ENCODE results near the gene VIL1.

The VIL1 gene

GRCh38 chr2:218431878-218432277, 13.0 kb downstream of the VIL1 start:
- no peak for DNase-seq (ENCODE audit: low read depth, low spot score)

DNA sequence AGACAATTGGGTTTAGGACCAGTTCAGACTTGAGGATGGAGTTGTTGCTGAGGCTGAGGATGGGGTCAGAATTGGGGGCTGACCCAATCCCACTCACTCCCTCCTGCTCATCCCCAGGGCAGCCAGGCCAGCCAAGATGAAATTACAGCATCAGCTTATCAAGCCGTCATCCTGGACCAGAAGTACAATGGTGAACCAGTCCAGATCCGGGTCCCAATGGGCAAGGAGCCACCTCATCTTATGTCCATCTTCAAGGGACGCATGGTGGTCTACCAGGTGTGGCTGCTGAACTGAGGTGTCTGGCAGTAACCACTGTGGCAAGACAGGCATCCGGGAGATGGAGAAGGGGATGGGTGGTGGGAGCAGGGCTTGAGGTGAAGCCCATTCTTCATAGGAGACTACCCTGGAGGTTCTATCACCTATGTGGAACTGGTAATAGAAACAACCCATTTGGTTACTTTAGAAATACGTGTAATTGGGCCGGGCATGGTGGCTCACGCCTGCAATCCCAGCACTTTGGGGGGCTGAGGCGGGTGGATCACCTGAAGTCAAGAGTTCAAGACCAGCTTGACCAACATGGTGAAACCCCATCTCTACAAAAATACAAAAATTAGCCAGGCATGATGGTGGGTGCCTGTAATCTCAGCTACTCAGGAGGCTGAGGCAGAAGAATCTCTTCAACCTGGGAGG, 13.9 kb downstream of the VIL1 start:
- no peak for DNase-seq (ENCODE audit: low read depth, low spot score)
- H3K4me3 ChIP-seq (ENCODE audit: low read length) = no peak overlapping the region

More at GRCh38 chr2:218431878-218432277, 13.0 kb downstream of the VIL1 start:
- H3K4me3 ChIP-seq (ENCODE audit: low read length) = no peak overlapping the region

- no peak for DNase-seq (ENCODE audit: low read depth, low spot score)
- H3K4me3 ChIP-seq (ENCODE audit: low read length) = no peak overlapping the region
Observed at GRCh38 chr2:218434456-218434855, 15.5 kb downstream of the VIL1 start.

DNA sequence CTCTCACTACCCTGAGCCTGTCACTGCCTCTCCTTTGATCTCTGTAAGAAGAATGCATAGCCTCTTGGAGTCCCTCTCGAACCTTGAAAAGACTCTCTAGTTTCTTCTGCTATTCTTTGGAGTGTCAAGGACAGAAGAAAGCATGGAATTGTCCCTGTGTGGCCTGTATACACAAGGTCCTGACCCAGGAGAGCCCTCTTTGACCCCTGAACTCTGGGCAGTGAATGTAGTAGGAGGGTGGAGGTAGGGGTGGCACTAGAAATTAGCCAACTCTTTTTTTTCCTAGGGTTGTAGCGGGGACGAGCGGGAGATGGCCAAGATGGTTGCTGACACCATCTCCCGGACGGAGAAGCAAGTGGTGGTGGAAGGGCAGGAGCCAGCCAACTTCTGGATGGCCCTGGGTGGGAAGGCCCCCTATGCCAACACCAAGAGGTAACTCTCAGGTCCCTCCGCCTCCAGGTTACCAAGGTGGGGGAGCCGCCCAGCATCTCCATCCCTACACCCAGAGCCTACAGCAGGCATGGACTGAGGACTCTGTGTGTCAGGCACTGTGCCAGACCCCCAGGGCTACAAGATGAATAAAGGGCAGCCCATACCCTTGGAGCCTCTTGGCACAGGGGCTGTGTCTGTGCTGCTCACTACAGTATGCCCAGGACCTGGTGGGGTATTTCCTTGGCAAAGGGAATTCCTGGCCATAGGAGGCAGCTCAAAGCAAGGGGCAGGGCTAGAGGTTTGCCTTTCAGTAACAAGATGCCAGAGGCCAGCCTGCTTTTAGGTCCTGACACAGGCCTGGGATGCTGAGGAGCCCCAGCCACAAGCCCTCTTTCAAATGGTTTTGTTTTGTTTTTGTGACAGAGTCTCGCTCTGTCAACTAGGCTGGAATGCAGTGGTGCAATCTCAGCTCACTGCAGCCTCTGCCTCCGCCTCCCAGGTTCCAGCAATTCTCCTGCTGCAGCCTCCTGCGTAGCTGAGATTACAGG, 16.4 kb downstream of the VIL1 start:
- no peak for DNase-seq (ENCODE audit: low read depth, low spot score)
- H3K4me3 ChIP-seq (ENCODE audit: low read length) = no peak overlapping the region

- DNase-seq (ENCODE audit: low read depth, low spot score) = no peak
- H3K4me3 ChIP-seq (ENCODE audit: low read length) = no peak overlapping the region
Observed at GRCh38 chr2:218436992-218437391, 18.1 kb downstream of the VIL1 start.

DNA sequence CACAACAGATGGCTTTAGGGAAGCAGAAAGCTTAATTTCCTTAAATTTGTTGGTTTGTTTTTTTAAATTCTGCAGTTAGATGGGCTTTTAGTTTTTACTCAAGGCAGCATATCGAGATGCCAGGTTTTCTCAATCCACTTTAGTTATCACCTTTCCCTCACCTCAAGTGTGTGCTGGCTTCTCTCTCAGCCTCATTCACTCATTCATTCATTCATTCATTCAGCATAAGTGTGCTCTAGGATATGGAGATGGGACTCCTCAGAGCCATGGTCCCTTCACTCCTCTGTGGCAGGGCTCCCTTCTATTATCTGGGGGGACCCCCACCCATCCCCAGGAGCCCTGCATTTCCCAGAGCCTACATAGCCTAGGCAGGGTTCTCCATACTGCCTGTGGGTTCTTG, 19.0 kb downstream of the VIL1 start:
- DNase-seq (ENCODE audit: low read depth, low spot score) = no peak
- no peak overlapping the region for H3K4me3 ChIP-seq (ENCODE audit: low read length)

DNA sequence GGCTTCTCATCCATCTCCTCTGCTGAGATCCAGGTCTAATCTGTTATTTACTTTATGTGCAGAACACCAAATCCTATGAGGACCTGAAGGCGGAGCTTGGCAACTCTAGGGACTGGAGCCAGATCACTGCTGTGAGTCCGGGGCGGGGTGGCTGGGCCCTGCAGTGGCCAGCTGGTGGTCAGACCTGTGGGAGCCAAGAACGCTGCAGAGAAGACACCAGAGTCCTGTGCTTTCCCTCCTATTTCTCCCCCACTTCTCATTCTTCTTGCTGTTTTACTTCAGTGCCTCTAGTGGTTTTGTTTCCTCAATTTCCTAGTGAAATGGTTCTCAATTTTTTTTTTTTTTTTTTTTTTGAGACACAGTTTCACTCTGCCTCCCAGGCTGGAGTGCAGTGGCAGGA, 19.7 kb downstream of the VIL1 start:
- no peak for DNase-seq (ENCODE audit: low read depth, low spot score)
- no peak overlapping the region for H3K4me3 ChIP-seq (ENCODE audit: low read length)

DNA sequence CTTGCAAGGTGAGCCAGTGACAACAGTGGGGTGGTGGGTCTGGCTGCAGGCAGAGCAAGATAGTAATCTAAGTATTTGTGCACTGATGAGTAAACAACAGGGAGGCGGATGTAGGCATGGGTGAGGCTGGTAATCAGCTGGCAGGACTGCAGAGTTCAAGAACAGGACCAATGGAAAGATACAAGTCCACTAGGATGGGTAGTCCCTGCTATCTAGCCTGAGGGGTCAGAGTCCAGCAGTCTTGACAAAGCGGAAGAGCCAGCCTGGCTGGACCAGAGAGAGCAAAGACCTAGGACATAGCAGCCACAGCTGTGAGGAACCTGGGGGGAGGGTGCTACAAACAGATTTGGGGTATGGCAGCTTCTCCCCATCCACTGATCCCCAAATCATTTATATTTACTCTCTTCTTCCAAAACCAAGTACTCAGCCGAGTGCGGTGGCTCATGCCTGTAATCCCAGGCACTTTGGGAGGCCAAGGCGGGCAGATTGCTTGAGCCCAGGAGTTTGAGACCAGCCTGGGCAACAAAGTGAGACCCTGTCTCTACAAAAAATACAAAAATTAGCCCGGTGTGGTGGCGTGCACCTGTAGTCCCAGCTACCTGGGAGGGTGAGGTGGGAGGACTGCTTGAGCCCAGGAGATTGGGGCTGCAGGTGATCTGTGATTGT, 25.9 kb downstream of the VIL1 start:
- no peak overlapping the region for H3K4me3 ChIP-seq (ENCODE audit: low read length)
- DNase-seq (ENCODE audit: low read depth, low spot score) = no peak

GRCh38 chr2:218445602-218446001, 26.7 kb downstream of the VIL1 start:
- DNase-seq (ENCODE audit: low read depth, low spot score) = no peak
- no peak overlapping the region for H3K4me3 ChIP-seq (ENCODE audit: low read length)

DNA sequence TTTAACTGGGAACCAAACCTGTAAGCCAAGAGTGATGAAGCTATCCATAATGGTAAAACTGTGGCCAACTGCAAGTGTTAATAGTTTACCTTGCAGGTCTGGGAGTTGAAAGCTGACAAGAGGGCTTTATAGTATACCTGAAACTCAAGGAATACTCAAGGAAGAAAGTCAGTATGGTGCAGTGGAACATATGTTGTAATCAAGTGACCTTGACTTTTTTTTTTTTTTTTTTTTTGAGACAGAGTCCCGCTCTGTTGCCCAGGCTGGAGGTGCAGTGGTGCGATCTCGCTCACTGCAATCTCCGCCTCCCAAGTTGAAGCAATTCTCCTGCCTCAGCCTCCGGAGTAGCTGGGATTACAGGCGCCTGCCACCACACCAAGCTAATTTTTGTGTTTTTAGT, 27.6 kb downstream of the VIL1 start:
- DNase-seq (ENCODE audit: low read depth, low spot score) = no peak
- H3K4me3 ChIP-seq (ENCODE audit: low read length) = no peak overlapping the region

DNA sequence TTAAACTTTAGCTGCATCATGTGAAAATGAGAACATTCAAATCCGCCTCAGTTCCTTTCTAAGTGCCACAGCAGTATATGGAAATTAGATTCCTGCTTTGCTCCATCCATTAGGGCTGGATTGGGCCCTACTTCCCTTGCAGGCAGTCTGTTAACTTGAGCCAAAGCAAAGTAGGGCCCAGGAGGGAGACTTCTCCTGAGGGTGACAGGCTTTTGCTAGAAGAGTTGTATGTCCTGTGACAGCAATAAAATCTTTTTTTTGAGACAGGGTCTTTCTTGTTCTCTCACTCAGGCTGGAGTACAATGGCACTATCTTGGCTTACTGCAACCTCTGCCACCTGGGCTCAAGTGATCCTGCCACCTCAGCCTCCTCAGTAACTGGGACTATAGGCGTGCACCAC, 28.1 kb downstream of the VIL1 start:
- no peak overlapping the region for H3K4me3 ChIP-seq (ENCODE audit: low read length)
- no peak for DNase-seq (ENCODE audit: low read depth, low spot score)

DNA sequence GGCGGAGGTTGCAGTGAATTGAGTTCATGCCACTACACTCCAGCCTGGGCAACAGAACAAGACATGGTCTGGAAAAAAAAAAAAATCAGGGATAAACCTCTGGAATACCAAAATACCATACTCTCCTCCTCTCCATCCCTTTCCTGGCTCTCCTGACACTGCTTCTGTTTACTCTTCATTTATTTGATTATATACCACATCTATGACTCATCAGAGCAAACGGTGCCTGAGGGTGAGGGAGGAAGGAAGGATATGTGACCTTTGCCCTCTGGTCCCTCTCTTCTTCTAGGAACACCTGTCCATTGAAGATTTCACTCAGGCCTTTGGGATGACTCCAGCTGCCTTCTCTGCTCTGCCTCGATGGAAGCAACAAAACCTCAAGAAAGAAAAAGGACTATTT, 30.0 kb downstream of the VIL1 start:
- H3K4me3 ChIP-seq (ENCODE audit: low read length) = no peak overlapping the region
- no peak for DNase-seq (ENCODE audit: low read depth, low spot score)

DNA sequence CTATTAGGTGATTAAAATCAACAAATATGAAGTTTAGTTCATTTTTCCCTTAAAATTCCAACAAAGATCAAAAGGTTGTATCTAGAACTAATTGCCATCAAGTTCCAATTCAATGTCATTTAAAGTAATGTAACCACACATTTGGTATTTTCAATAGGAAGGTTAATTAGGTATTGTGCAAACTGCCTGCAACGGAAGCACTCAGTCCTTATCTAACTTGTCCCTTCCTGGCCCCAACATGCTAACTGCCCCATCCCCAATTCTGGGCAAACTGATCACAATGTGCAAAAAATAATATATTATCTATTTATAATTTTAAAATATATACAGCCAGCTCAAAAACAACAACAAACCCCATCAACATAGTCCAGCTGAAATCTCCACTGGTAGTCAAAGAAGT, 33.2 kb downstream of the VIL1 start:
- H3K4me3 ChIP-seq (ENCODE audit: low read length) = no peak overlapping the region
- no peak for DNase-seq (ENCODE audit: low read depth, low spot score)

DNA sequence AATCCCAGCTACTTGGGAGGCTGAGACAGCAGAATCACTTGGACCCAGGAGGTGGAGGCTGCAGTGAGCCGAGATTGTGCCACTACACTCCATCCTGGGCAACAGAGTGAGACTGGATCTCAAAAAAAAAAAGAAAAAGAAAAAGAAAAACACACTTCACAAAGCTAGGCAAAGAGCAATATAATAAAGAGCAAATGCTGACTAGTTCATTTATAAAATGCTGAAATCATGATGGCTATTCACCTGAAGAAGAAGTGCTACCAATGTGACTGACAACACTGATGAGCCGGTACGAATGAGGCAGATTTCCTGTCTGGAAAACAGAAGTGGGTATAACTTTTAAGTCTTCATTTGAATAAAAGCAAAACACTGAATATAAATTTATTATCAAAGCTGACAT, 37.9 kb downstream of the VIL1 start:
- H3K4me3 ChIP-seq (ENCODE audit: low read length) = no peak overlapping the region
- no peak for DNase-seq (ENCODE audit: low read depth, low spot score)

GRCh38 chr2:218458598-218458997, 39.7 kb downstream of the VIL1 start:
- no peak for DNase-seq (ENCODE audit: low read depth, low spot score)
- H3K4me3 ChIP-seq (ENCODE audit: low read length) = no peak overlapping the region

DNA sequence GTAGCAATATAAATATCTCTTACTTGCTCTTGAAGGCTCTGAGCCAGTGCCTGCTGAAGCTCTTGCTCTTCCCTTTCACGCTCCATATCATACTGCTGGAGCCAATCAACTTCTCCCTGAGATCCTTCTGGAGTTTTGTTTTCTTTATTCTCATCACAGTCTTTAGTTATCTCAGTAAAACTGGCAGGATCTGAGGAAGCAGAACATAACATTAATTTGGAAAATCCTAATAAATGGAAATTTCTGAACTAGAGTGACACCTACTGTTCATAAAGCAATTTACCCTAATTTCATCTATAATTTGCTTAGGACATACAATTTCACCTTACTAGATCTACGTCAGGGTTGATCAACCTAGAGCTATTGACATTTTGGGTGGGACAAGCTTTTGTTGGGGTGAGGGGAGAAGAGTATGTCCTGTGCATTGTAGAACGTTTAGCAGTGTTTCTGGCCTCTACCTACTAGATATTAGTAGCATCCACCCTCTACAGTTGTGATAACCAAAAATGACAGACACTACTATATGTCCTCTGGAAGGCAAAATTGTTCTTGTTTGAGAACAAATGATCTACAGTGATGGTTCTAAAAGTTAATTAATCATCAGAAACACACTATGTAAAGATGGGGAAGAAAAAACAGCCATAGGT, 47.2 kb downstream of the VIL1 start:
- DNase-seq (ENCODE audit: low read depth, low spot score) = no peak
- H3K4me3 ChIP-seq (ENCODE audit: low read length) = no peak overlapping the region

GRCh38 chr2:218470448-218470847, 51.5 kb downstream of the VIL1 start:
- DNase-seq (ENCODE audit: low read depth, low spot score) = no peak
- H3K4me3 ChIP-seq (ENCODE audit: low read length) = no peak overlapping the region

DNA sequence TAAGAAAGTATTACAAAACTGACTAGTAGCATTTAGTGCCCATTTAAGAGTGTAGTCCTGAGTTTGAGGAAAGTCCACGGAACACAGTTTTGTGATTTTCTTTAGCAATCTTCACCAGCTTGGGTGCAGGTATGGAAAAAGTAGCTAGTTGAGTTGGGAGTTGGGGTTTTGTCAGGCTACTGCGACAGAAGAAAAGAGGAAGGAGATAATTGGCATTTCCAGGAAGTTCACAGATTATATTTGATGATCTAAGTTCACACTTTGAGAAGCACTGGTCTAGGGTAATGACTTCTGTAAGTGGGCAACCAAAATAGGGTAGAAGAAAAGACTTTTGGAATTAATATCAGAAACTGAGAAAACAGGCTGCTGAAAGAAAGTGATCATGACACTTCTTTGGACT, 52.1 kb downstream of the VIL1 start:
- no peak for DNase-seq (ENCODE audit: low read depth, low spot score)
- H3K4me3 ChIP-seq (ENCODE audit: low read length) = no peak overlapping the region

- no peak for DNase-seq (ENCODE audit: low read depth, low spot score)
- H3K4me3 ChIP-seq (ENCODE audit: low read length) = no peak overlapping the region
Observed at GRCh38 chr2:218471982-218472381, 53.1 kb downstream of the VIL1 start.

- DNase-seq (ENCODE audit: low read depth, low spot score) = no peak
- no peak overlapping the region for H3K4me3 ChIP-seq (ENCODE audit: low read length)
Observed at GRCh38 chr2:218472988-218473387, 54.1 kb downstream of the VIL1 start.
